Upper lobe of left lung (tissue), 4 donors: ENCODE measurements around the gene DLG4.

Experiments
- EP300 ChIP-seq, 4 donors: sonication (generic); formaldehyde crosslinking; IDR thresholded peaks; one replicate each; pipeline ENCODE4 v1.5.1; 2017; ENCODE audit warnings: antibody characterized with exemption in 4 of 4, control low read depth in 2 of 4
- POLR2A ChIP-seq, 4 donors: fragments of 450-650 bp; IDR thresholded peaks; one replicate each; pipeline ENCODE4 v1.5.1; 2016 to 2017; ENCODE audit warnings: antibody characterized with exemption in 4 of 4, mild to moderate bottlenecking in 2 of 4
- POLR2AphosphoS5 ChIP-seq, 2 donors: sonication (generic); formaldehyde crosslinking; IDR thresholded peaks; one replicate each; pipeline ENCODE4 v1.5.1; 2017; ENCODE audit warnings: antibody characterized with exemption in 2 of 2
- TF ChIP-seq, protein P1 (sequence below), 6 experiments: fragments of 450-650 bp in 4 of 6; fragments of 200-600 bp in 2 of 6; sonication (generic) in 2 of 6; IDR thresholded peaks; one replicate each; pipeline ENCODE4 v1.5.1; 2016 to 2019; ENCODE audit warnings: antibody characterized with exemption in 6 of 6

DNA sequence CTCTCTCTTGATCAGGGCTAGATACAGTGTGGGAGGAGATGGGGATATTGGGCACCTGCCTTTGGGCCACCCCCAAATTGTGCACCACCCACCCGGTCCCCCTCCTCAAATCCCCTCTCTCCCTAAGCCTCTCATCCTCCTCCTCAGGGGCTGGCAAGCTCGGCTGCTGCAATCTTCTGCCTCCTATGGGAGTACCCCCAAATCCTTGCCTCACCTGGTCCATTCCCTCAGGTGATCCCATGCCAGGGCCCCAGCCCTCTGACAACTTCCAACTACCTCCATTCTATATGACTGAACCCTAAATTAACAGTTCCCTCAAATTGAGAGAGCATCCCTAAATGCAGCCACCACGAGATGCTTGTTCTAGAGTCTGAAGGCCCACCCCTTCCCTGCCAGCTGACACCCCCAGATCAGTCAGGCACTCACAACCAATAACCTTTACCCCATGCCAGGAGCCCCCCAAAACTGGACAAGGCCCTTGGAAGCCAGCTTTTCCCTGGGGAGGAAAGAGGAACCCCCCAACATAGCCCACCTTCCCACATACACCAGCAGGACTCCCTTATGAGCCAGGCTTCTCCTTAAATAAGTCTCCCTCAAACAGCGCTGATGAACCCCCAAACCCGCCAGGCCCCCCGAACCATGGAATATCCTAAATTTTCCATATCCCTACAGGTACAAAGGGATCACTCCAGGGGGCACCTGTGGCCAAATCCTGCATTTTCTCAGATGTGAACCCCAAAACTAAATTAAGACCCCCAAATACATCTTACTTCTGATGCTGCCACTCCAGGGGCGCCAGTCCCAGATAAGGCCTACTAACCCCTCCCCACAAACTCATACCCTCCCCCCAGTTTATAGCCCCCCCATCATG lies 3.2 kb downstream of the DLG4 start:
- TF ChIP-seq POLR2A (IDR thresholded peaks at IDR 0.05) (no peak), POLR2AphosphoS5 (IDR thresholded peaks at IDR 0.05) (no peak), EP300 (IDR thresholded peaks at IDR 0.05) (no peak)
- TF ChIP-seq, protein P1, sequence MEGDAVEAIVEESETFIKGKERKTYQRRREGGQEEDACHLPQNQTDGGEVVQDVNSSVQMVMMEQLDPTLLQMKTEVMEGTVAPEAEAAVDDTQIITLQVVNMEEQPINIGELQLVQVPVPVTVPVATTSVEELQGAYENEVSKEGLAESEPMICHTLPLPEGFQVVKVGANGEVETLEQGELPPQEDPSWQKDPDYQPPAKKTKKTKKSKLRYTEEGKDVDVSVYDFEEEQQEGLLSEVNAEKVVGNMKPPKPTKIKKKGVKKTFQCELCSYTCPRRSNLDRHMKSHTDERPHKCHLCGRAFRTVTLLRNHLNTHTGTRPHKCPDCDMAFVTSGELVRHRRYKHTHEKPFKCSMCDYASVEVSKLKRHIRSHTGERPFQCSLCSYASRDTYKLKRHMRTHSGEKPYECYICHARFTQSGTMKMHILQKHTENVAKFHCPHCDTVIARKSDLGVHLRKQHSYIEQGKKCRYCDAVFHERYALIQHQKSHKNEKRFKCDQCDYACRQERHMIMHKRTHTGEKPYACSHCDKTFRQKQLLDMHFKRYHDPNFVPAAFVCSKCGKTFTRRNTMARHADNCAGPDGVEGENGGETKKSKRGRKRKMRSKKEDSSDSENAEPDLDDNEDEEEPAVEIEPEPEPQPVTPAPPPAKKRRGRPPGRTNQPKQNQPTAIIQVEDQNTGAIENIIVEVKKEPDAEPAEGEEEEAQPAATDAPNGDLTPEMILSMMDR (IDR thresholded peaks at IDR 0.05), result no peak
